GM19023 (cell line): ENCODE data around the gene DDX50.
A peak's percentile ranks its signal among the peaks of the same experiment; 100 is the strongest.
"Not testable (repeated sequence)": the region's sequence is repeated elsewhere in the genome, so short reads cannot be mapped to it uniquely, and the experiment has no call there.

ENCODE experiments used
- ATAC-seq: cut with Tn5 transposase; IDR thresholded peaks from one replicate; pipeline ENCODE4 v1.9.1; 2021; ENCODE audit warnings: mild to moderate bottlenecking, moderate library complexity; ENCODE audit not compliant: unreplicated experiment

DDX50 gene, protein sequence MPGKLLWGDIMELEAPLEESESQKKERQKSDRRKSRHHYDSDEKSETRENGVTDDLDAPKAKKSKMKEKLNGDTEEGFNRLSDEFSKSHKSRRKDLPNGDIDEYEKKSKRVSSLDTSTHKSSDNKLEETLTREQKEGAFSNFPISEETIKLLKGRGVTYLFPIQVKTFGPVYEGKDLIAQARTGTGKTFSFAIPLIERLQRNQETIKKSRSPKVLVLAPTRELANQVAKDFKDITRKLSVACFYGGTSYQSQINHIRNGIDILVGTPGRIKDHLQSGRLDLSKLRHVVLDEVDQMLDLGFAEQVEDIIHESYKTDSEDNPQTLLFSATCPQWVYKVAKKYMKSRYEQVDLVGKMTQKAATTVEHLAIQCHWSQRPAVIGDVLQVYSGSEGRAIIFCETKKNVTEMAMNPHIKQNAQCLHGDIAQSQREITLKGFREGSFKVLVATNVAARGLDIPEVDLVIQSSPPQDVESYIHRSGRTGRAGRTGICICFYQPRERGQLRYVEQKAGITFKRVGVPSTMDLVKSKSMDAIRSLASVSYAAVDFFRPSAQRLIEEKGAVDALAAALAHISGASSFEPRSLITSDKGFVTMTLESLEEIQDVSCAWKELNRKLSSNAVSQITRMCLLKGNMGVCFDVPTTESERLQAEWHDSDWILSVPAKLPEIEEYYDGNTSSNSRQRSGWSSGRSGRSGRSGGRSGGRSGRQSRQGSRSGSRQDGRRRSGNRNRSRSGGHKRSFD

DNA sequence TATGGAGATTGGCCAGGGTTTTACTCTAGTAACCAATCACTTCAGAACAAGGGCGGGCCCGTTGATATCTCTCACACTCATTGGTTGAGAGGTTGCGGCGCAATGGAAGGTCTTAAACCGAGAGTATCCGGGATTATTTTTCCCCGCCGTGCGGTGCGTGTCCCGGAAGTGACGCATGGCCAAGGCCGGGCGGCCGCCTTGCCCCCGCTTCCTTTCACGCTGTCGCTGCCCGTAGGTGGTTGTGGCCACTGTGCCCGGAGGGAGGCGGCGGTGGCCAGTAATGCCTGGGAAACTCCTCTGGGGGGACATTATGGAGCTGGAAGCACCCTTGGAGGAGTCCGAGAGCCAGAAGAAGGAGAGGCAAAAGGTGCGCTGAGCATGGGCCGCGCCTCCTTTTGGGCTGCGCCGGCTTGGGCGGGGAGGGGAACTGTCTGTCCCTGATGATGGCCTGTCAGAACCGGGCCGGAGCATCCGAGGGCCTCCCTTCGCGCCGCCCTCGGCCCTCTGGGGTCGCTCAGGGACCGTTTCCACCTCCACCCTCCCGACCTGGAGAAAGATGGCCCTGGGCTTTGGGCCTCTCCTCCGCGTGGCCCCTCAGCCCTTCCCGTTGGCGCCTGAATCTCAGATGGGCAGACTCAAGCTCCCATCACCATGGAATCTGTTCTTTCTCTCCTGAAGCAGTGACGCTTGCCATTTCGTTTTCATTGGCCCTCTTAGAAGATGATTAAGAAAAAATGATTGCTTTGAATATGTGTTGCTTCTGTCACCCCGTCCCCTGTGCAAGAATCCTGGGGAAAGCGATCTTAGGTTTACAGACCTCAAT, at the start of gene DDX50:
Gene DDX50, plus strand, starts transcription at position 211 of the 823 bp plus-strand sequence. Its CDS starts 70 bp downstream, at position 281.
- ATAC-seq, result peak; percentile 97

DNA sequence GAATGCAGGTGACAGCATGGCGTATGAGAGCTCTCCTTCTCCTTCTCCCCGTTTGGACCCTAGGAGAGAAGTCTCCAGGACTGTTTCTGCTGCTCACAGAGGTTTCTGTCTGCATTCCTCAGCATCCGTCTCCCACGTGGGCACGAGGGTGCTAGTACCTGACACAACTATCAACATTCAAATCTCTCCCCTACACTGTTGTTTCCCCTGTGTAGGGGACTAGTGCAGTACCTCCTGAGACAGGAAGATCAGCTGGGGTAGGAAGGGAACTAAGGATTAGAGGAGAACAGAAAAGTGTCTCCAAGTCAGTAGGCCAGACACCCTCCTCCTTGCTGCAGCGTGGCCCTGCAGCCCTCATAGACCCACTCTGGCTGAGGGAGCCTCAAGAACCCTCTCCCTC, 44.8 kb upstream of the DDX50 start:
- no peak for ATAC-seq

DNA sequence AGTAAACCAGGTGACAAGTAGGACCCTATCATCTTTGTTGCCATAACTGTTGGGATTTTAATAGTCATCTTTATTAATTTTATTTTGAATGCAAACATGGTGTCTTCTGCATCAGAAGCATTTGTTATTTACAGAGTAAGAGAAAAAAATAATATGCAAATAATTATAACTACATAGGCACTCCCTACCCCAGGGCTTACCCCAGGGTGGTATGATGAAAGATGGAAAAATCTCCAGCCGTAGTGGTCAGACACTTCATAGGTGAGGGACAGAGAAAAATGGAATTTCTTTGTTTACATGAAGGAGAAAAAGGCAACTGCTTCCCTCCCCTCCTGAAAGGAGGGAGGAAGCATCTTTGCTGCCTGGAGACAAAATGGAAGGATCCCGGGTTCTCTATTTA, 44.1 kb upstream of the DDX50 start:
- no peak for ATAC-seq

DNA sequence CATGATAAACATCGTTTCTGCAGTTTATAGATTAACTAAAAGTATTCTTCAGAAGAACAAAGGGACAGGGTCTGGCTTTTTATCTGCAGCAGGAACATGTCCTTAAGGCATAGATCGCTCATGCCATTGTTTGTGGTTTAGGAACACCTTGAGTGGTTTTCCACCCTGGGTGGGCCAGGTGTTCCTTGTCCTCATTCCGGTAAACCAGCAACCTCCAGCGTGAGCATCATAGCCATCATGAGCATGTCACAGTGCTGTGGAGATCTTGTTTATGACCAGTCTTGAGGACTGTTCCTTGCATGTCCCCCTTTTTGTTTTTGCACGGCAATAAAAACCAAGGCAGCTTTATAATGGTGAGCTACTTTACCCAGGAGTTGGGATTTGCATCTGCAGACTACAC, 39.9 kb upstream of the DDX50 start:
- ATAC-seq, result no peak

DNA sequence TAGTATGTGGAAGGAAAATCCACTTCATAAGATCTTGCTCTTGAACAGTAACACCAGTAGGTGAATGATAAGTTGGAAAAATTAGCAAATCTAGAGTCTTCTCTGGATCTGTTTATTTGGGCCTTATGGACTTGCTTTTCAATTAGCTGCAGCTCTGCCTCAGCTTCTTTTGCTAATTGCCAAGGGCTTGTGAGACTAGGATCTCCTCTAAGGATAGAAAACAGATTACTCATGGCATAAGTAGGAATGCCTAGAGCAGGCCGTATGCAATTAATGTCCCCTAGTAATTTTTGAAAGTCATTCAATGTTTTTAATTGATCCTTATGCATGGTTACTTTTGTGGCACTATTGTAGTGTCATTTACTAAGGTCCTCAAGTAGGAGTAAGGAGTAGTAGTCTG, 36.5 kb upstream of the DDX50 start:
- no peak for ATAC-seq

DNA sequence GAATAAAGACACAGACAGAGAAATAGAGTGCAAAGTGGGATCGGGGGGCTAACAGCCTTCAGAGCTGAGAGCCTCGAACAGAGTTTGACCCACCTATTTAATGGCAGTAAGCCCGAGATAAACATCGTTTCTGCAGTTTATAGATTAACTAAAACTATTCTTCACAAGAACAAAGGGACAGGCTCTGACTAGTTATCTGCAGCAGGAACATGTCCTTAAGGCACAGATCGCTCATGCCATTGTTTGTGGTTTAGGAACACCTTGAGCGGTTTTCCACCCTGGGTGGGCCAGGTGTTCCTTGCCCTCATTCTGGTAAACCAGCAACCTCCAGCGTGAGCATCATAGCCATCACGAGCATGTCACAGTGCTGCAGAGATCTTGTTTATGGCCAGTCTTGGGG, 32.9 kb upstream of the DDX50 start:
- not testable (repeated sequence) for ATAC-seq

DNA sequence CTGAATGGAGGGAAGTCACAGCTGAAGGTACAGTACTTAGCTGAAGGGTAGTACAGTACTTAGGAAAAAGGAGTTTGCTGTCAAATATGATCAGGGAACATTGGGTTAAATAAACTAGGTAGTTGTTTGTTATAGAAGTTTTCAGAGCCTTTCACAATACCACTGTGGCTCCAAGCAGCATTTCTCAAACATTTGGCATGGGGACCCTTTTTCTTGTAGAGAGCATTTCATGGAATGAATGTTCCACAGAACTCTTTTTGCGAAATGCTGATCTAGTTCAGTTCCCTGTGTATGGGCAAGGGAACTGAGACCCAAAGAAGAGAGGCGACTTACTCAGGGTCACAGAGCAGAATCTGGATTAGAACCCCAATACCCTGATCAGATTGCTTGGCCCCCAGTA, 31.5 kb upstream of the DDX50 start:
- no peak for ATAC-seq

DNA sequence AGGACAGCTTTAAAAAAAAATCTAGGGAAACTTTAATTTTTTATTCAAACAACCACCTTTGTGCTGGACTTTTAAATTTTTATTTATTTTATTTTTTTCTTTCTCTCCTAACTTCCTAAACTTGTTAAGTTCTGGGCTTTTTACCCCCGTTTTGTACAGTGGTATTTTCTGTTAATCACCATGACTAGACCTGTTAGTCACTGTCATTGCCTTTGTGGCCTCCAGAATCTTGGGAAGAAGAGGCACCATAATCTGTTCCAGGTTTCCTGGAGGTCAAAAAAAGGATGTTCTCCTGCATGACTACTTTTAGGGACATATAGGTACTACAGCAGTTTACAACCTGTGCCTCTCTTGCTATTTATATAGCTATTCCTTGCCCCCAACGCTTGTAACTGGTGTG, 31.1 kb upstream of the DDX50 start:
- no peak for ATAC-seq

DNA sequence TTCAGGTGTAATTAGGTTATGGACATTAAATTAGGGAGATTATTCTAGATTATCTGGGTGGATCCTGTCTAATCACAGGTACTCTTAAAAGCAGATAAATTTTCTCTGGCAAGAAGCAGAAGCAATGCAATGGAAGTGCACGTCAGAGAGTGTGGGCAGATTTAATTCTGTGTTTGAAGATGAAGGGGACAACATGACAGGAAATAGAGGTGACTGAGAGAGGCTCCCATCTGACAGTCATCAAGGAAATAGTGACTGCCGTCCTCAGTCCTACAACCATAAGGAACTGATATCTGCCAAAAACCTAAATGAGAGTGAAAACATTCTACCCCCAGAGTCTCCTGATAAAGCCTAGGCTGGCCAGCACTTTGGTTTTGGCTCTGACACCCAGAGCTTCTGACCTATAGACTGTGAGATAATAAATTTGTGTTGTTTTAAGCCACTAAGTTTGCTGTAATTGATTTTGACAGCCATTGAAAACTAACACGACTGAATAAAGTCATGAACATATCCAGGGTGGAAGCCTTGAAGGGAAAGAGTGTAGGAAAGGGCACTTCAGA, 30.5 kb upstream of the DDX50 start:
- no peak for ATAC-seq

DNA sequence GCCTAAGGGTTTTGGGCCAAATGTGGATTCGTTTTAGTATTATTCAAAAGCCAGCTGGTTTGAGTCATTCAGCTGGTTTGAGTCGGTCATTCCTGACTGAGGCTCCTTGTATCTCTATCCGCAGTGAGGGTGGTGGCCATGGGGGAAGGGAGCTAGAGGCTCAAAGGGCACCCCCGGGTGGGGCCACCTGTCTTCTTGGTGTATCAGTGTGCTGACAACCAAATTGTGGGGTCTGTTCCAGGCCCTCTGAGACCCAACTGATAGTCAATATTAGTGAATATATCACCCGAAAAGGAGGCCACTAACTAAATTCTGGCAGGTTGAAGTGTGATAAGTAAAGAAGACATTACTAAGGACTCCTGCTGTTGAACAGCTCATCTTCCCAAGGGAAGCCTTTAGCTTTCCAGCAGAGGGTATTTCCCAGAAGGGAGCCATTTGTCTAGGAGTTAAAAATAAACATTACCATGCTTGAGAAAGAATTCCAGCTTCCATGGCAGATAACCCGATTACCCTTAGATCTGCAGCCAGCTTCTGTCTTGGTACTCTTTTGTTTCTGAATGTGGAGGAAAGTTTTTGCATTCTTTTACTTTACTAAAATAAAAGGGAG, 29.9 kb upstream of the DDX50 start:
- ATAC-seq, result no peak

DNA sequence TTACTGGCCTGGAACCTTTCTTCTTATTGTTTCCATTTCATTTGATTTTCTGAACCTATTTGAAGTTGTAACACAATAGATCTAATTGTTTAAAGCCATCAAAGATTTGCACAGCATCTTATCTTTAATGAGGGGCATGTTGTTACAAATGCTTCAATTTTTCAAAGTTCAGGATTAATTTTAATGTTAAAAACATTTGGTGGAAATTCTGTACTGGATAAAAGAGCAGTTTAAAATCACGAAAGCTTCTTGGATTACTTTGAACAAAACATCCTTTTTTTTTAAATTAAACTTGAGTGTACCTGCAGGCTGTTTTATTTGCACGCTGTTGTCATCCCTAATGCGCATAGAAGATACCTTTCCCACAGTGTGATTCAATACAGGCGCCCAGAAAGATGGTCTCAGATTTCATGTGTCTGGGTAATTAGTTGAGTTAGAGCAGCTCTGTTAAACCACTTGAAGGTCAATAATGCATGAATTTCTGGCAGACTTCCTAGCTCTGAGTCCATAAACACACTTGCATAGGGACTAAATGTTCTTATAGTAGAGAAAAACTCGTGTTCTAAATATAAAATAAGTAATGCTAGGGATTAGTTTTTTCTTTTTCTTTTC, 29.3 kb upstream of the DDX50 start:
- no peak for ATAC-seq

DNA sequence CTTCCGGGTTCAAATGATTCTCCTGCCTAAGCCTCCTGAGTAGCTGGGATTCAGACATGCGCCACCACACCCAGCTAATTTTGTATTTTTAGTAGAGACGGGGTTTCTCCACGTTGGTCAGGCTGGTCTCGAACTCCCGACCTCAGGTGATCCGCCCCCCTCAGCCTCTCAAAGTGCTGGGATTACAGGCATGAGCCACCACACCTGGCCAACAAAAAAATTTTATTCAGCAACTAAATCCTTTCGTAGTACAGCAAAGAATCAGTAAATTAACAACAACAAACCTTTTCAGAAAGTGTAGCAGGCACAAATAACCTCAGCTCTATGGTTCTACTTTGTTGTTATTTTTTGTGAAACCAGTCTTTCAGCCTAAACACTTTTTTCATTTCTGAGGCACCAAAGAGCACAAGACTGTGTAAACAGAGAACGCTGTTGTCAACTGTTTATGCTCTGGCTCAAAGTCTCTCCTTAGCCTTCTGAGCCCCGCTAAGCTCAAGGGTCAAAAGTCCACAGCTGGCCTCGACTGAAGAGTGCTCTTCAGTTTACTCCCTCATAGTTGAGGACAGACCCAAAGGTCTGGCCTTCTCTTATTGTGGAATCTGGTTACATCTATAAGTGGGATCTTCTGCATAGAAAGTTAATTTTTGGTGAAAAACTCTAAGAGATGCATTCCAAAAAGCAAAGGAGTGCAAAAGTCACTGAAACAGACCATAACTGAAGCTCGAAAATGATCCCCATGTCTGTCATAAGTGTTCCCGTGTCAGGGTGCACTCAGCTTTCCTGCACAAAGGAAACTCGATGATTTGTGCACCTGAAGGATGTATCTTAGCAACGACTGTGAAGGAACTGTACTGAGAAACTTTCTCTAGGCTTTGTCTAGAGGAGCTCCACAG, 24.6 kb upstream of the DDX50 start:
- no peak for ATAC-seq

DNA sequence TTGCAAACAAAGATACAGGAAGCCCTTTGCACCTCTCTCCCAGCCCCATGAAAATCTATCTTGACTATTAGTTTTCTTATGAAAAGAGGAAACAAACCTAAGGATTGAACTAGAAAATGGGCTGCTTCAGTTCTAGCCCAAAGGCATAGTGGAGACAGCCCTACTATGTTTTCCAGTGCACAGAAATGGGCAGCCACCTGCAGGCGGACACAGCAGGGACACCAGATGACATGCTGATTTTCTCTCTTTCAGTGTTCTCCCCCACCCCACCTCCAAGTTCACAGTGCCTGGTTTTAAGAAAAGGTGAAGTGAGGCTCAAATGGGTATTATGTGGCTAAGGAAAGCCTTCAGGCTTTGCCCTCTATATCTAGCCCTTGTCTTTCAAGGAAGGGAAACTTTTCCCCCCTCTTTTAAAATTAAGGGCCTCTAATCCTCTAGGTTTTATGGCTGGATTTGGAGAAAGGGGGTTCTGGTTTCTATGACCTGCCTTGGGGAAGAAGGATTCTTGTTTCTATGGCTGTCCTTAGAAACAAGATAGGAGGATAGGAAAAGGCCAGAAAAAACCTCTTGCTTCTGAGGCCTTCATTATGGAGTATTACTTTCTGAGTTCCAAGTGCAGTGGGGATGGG, 23.5 kb upstream of the DDX50 start:
- no peak for ATAC-seq

DNA sequence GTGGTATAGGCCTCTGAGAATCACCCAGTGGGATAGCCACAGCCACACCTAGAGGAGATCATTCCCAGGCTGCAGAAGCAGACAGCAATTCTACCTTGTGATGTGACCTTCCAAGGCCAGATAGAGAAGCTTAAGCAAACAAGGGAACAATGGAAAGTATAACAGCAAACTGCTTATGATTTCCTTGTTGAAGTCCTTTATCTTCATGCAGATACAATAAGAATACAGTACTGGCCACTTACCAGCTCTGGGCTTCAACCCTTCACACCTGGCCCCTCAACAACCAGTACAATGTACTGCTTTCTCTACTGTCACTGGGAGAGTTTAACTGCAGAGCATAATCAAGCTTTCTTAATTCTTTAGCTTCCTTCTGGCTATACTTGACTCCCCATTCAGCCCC, 22.6 kb upstream of the DDX50 start:
- no peak for ATAC-seq

DNA sequence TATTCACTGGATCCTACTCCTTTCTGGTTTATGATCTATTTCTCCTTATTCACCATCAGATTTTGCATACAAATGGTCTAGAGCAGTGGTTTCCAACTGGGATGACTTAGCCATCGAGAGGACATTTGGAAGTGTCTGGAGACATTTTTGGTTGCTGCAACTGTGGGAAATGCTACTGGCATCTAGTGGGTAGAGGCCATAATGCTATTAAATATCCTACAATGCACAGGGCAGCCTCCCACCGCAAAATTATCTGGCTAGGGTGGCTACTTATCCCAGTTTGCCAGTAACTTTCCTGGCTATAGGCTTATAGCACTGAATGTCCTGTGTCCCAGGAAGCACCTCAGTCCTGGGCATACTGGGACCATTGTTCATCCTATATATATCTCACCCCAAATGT, 21.5 kb upstream of the DDX50 start:
- ATAC-seq, result no peak

DNA sequence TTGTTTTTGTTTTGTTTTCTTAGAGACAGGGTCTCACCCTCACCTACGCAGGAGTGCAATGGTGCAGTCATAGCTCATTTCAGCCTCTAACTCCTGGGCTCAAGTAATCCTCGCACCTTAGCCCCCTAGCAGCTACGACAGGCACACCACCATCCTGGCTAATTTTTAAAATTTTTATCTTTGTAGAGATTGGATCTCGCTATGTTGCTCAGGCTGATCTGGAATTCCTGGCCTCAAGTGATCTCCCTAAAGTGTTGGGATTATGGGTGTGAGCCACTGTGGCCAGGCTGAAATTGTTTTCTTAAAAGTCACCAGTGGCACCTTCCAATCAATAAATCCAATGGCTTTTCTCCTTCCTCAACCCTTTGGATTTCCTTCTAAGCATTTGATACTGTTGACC, 20.9 kb upstream of the DDX50 start:
- ATAC-seq, result no peak

DNA sequence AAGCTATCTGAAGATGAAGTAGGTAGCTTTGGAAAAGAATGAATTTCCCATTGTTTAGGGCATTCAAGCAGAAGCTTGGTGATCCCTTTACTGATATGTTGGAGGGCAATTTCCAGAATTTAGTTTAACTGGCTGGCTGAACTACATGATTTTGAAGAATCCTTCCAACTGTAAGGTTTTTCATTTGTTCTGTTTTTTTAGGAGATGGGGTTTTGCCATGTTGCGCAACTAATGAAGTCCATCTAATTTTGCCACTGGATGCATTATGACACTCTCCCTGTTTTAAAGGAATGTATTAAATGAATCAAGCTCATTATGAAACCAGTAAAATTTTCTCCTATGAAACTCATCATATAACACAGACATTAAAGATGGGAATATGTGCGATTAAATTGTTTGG, 6.1 kb upstream of the DDX50 start:
- no peak for ATAC-seq

DNA sequence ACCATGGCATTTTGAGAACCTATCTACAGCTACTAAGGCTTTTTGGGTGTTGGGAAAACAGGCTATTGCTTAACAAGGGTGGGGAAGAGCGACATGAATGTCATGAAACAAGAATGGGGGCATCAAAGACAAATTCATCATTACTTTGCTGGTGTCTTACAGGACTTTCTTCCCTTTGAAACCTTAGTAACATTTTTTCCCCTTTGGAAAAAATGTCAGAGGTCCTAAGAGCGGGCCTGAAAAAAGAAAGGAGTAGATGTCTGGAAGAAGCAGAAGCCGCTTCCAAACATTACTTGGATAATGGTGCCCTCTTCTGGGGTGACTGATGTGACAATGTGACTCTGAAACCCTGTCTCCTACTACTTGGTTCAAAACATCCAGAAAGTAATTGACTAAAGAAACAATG, 3.8 kb upstream of the DDX50 start:
- no peak for ATAC-seq

DNA sequence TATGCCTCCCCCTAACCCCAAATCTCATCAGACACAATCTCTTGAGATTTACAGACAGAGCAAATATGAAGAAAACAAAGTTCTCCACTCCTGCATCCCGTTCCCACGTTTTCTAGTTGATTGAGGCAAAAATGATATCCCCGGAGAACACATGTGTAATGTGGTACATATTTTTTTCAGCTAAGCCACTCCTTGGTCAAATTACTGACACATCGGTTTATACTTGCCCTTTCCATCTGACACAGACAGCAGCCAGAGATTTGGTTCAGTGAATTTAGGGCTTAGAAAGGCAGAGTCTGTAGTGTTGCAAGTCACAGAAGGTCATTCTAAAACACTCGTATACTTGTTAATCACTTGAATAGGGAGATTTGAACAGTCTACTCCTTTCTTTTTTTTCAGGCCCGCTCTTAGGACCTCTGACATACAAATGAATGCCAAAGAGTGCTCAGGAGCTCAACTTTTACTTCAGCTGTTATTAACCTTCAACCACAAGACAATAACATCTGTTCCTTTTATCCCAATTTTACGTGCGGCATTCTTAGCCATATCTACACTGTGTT, 1.8 kb upstream of the DDX50 start:
- ATAC-seq, result no peak
